ENCODE results near the gene KIF21B.
A peak's percentile ranks its signal among the peaks of the same experiment; 100 is the strongest.

The KIF21B gene

DNA sequence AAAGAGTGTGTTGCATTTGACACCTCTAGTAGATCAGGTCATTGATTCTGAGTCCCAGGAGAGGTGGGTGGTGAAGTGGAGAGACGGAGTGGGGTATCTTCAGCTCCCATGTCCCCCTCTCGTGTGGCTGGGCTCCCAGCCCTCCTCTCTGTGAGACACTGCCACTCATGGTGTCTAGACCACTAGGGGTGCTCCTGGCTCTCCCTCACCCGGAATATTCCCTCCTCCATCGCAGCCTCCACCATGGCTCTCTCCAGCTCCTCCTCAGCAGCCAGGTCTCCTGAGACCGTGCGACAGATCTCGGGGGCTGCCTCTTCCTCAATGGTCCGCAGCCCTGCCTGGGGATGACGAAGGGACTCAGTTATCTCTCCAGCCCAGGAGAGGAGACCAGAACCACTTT lies 20.6 kb upstream of the KIF21B start:
- no peak overlapping the region for H3K4me3 ChIP-seq (ENCODE audit: low read depth, low read length)
- no peak for DNase-seq
- no peak overlapping the region for H3K27ac ChIP-seq
- no peaks in the 10 kb centered on the region for H3K36me3 ChIP-seq (replicated peaks)
- in situ Hi-C loops (cut with HindIII; ENCODE audit: low pct_ligation_motif_present, low sequenced_read_pairs), result no loop called here
- H3K27me3 ChIP-seq (replicated peaks), result peaks cover 16% of the 10 kb centered on the region
- TF ChIP-seq, protein P1, sequence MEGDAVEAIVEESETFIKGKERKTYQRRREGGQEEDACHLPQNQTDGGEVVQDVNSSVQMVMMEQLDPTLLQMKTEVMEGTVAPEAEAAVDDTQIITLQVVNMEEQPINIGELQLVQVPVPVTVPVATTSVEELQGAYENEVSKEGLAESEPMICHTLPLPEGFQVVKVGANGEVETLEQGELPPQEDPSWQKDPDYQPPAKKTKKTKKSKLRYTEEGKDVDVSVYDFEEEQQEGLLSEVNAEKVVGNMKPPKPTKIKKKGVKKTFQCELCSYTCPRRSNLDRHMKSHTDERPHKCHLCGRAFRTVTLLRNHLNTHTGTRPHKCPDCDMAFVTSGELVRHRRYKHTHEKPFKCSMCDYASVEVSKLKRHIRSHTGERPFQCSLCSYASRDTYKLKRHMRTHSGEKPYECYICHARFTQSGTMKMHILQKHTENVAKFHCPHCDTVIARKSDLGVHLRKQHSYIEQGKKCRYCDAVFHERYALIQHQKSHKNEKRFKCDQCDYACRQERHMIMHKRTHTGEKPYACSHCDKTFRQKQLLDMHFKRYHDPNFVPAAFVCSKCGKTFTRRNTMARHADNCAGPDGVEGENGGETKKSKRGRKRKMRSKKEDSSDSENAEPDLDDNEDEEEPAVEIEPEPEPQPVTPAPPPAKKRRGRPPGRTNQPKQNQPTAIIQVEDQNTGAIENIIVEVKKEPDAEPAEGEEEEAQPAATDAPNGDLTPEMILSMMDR (IDR thresholded peaks at IDR 0.05; ENCODE audit: low read depth, low read length, missing control alignments), result no peak

DNA sequence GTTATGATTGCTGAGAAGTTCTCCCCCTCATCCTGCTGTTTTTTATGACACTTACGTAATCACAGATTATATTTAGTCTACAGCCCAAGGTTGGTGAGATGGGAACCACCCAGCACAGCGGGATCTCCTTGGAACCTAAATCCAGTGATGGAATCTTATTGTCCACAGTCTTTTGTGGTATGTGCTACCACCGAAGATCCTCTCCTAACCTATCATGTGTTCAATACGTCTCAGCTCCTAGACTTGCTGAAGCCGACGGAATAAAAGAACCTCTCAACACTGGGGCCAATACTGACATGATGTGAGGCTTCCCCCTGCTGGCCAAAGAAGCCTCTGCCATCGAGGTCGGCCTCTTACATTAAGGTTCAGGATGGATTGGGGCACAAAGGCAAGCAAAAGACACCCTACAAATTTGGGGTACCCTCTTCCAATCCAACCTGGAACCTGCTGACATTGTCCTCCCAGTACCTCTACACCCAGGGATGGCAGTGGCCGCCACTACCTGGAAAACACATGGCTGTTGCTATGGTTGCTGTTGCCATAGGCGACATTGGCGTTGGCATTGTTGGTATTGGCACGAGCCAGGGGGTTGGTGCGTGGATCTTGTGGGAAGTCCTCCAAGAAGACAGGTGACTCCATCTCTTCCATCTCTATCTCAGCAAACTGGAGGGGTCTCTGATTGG lies 19.4 kb upstream of the KIF21B start:
- no peaks in the 10 kb centered on the region for H3K36me3 ChIP-seq (replicated peaks)
- H3K27ac ChIP-seq, result no peak overlapping the region
- in situ Hi-C loops (cut with HindIII; ENCODE audit: low pct_ligation_motif_present, low sequenced_read_pairs), result no loop called here
- TF ChIP-seq, protein P1 (IDR thresholded peaks at IDR 0.05; ENCODE audit: low read depth, low read length, missing control alignments), result peak; percentile 94
- peaks cover 8% of the 10 kb centered on the region for H3K27me3 ChIP-seq (replicated peaks)
- peak; percentile 62 for DNase-seq
- no peak overlapping the region for H3K4me3 ChIP-seq (ENCODE audit: low read depth, low read length)

DNA sequence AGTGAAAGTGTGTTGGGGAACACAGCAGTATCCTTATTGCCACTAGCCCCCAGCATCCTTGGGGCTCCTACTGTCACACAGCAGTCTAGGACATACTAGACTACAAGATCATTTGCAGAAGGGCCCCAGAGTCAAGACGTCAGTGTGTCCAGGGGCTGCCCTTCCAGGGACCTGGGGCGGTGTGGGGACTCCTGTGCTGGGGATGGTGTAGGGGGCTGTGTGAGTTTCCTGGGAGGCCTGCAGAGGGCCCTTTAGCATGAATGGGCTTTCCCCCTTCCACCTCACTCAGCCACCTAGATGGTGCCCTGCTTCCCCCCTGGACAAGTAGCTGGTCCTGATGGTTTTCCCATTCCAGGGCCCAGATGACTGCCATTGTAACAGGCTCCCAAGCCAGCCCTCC lies 17.5 kb upstream of the KIF21B start:
- Histone ChIP-seq H3K36me3 (replicated peaks) (no peaks in the 10 kb centered on the region), H3K4me3 (ENCODE audit: low read depth, low read length) (no peak overlapping the region), H3K27me3 (replicated peaks) (peaks cover 12% of the 10 kb centered on the region), H3K27ac (no peak overlapping the region)
- in situ Hi-C loops (cut with HindIII; ENCODE audit: low pct_ligation_motif_present, low sequenced_read_pairs), result no loop called here
- DNase-seq, result no peak
- TF ChIP-seq, protein P1 (IDR thresholded peaks at IDR 0.05; ENCODE audit: low read depth, low read length, missing control alignments), result no peak

DNA sequence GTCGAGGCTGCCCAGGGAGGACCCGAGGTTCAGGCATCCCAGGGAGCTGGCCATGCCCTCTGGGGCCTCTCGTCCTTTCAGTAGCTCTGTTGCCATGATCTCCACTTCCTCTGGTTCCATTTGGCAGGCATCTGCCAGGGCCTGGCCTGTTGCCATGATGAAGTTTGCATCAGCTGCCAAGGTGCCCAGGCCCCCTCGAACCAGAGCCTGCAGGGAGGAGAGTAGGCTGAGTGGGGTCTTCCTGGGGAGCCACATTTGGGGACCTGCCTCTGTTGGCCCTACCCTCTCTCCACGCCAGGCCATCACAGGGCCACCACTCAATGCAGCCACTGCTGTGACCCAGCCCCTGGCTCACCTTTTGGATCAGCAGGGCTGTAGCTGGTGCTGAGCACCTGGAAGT lies 16.4 kb upstream of the KIF21B start:
- Histone ChIP-seq H3K27ac (no peak overlapping the region), H3K36me3 (replicated peaks) (no peaks in the 10 kb centered on the region), H3K4me3 (ENCODE audit: low read depth, low read length) (no peak overlapping the region), H3K27me3 (replicated peaks) (peaks cover 12% of the 10 kb centered on the region)
- no peak for DNase-seq
- TF ChIP-seq, protein P1 (IDR thresholded peaks at IDR 0.05; ENCODE audit: low read depth, low read length, missing control alignments), result no peak
- in situ Hi-C loops (cut with HindIII; ENCODE audit: low pct_ligation_motif_present, low sequenced_read_pairs), result no loop called here

DNA sequence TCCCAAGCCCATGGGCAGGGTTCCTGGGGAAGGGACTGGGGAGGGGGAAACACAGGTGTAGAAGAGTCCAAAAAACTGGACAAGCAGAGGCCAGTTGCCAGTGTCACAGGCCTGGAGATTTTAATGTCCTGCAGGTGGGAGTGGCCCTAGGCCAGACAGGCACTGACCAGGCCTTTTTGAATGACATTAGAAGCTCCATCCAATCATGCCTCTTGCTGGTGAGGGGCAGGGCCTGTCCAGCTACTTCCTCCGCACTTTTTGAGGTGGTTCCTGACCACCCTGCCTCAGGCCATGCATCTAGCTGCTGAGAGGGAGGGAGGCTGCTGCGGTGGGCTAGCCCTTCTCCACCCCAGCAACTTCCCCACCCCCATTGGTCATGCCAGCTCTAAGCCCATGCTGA lies 15.9 kb upstream of the KIF21B start:
- Histone ChIP-seq H3K27me3 (replicated peaks) (peaks cover 12% of the 10 kb centered on the region), H3K36me3 (replicated peaks) (no peaks in the 10 kb centered on the region), H3K4me3 (ENCODE audit: low read depth, low read length) (no peak overlapping the region), H3K27ac (no peak overlapping the region)
- DNase-seq, result no peak
- in situ Hi-C loops (cut with HindIII; ENCODE audit: low pct_ligation_motif_present, low sequenced_read_pairs), result no loop called here
- TF ChIP-seq, protein P1 (IDR thresholded peaks at IDR 0.05; ENCODE audit: low read depth, low read length, missing control alignments), result no peak
